Measurements from ENCODE around the gene ABLIM1. TPM values are rescaled to one million over a fixed set of nuclear protein-coding genes. Genes with fewer than 3 reads are reported as not detected.

Gene ABLIM1
- total RNA-seq, 6 experiments from 2014 or later = 38.8 to 76.5 (median 50.6) TPM

DNA sequence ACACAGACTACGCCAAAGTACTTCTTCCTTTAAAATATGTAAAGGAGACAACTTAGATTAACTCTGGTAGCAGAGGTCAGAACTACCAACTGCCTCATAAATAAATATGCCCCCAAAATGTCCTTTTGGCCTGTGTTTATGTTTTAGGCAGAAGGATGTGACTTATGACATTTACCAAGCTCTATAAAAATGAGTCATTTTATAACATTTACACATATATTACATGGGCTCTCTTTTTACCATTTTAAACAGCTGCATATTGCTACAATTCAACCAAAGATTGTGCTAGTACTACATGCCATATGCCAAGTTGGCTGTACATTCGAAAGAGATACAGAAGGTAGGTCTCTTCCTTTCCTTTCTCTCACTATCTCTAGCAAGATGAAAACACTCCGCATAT, 12.4 kb downstream of the ABLIM1 start:
- ATAC-seq (no peak), DNase-seq (no peak)
- intact Hi-C loops (cut with DNase I) = no loop called here
- Histone ChIP-seq H3K9me3 (no peaks in the 10 kb centered on the region), H3K36me3 (no peaks in the 10 kb centered on the region), H3K27ac (peak overlapping the region in 1 of 3 donors; percentile 27), H3K4me1 (peaks cover 0 to 37% (median 22%) of the 10 kb centered on the region in 4 donors), H3K4me3 (no peak overlapping the region), H3K27me3 (no peaks in the 10 kb centered on the region)
- no peak for TF ChIP-seq POLR2A (IDR thresholded peaks at IDR 0.05)
- TF ChIP-seq, protein P1, sequence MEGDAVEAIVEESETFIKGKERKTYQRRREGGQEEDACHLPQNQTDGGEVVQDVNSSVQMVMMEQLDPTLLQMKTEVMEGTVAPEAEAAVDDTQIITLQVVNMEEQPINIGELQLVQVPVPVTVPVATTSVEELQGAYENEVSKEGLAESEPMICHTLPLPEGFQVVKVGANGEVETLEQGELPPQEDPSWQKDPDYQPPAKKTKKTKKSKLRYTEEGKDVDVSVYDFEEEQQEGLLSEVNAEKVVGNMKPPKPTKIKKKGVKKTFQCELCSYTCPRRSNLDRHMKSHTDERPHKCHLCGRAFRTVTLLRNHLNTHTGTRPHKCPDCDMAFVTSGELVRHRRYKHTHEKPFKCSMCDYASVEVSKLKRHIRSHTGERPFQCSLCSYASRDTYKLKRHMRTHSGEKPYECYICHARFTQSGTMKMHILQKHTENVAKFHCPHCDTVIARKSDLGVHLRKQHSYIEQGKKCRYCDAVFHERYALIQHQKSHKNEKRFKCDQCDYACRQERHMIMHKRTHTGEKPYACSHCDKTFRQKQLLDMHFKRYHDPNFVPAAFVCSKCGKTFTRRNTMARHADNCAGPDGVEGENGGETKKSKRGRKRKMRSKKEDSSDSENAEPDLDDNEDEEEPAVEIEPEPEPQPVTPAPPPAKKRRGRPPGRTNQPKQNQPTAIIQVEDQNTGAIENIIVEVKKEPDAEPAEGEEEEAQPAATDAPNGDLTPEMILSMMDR (IDR thresholded peaks at IDR 0.05) = no peak
- WGBS (ENCODE audit: insufficient coverage, low coverage, low lambda C conversion rate, missing lambda C conversion rate) = 60% methylated on average over 3 of the region's 3 CpGs

DNA sequence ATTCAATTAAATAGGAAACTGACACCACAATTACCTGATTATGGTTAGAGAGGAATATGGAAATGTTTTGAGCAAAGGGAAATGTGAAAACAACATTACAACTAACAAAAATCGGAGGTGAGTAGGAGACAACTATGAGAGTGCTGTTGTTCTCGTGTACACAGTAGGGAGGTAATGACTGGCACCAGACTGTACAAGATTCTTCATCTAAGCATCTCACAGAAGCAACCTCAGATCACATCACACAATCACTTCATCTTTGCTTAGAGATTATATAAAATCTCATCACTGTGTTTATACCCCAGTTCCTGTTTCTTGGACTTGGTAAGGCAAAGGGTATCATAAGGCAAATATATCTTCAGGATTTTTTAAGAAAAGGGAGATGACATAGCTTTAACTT, 14.9 kb downstream of the ABLIM1 start:
- DNase-seq (no peak), ATAC-seq (no peak)
- intact Hi-C loops (cut with DNase I) = no loop called here
- 100% methylated on average over 2 of the region's 2 CpGs for WGBS (ENCODE audit: insufficient coverage, low coverage, low lambda C conversion rate, missing lambda C conversion rate)
- Histone ChIP-seq H3K27me3 (no peaks in the 10 kb centered on the region), H3K4me1 (peaks cover 0 to 13% (median 10%) of the 10 kb centered on the region in 4 donors), H3K36me3 (no peaks in the 10 kb centered on the region), H3K27ac (no peak overlapping the region), H3K4me3 (no peak overlapping the region), H3K9me3 (no peaks in the 10 kb centered on the region)
- no peak for TF ChIP-seq POLR2A (IDR thresholded peaks at IDR 0.05)
- TF ChIP-seq, protein P1 (IDR thresholded peaks at IDR 0.05) = no peak

DNA sequence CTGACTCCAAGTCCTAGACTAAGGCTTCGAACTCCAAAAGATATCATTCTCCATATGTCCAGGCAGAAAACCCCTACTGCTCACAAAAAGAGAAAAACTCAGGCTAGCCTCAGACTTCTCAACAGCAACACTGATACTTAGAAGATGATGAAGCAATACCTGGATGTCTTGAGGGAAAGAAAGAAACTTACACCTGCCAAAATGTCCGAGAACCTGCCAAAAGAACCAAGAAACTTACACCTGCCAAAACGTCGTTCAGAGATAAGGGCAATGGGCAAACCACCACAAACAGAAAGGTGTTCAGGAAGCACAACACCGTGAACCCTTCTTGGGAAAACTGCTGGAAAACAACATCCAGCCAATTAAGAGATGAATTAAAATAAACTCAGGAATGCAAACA, 15.3 kb downstream of the ABLIM1 start:
- no peak overlapping the region for H3K4me3 ChIP-seq
- no peaks in the 10 kb centered on the region for H3K27me3 ChIP-seq
- H3K9me3 ChIP-seq = no peaks in the 10 kb centered on the region
- no peak for DNase-seq
- H3K36me3 ChIP-seq = no peaks in the 10 kb centered on the region
- no peak for TF ChIP-seq POLR2A (IDR thresholded peaks at IDR 0.05)
- TF ChIP-seq, protein P1 (IDR thresholded peaks at IDR 0.05) = no peak
- no peak for ATAC-seq
- intact Hi-C loops (cut with DNase I) = no loop called here
- H3K4me1 ChIP-seq = peaks cover 0 to 10% (median 6%) of the 10 kb centered on the region in 4 donors
- no peak overlapping the region for H3K27ac ChIP-seq
- WGBS (ENCODE audit: insufficient coverage, low coverage, low lambda C conversion rate, missing lambda C conversion rate) = 33% methylated on average over 5 of the region's 5 CpGs

DNA sequence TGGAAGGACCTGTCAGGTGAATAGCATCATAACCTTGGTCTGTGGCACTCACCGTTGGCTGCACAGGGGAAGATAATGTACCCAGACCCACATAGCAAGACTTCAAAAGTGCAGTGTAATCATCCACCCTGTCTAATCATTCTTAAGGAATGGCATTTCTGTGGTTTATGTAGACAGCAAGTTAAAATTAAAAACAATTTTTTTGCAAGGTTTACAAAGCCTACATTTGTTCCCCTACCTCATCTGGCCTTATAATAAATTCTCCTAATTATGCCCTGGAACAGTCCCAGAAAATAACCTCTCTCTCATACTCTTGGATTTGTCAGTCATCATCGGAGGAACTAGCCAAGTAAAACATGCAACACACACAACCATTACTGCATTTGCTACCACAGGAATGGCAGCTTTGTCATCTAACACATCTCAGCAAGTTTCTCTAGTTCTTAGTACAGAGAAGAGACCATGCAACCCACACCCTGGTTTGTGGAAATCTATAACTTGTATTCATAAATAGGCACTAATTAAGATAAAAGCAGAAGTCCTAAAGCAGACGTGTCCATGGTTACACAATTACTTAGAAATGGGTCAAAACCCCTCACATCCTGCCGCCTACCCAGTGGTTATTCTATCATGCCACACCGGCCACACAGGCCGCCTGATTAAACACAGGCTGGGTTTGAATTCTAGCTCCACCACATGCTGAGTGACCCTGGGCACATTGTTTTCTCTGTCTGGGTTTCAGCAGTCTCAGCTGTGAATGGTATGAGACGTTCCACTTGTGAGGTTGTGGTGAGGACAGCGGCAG, 19.1 kb downstream of the ABLIM1 start:
- intact Hi-C loops (cut with DNase I) = no loop called here
- no peak for TF ChIP-seq POLR2A (IDR thresholded peaks at IDR 0.05)
- TF ChIP-seq, protein P1 (IDR thresholded peaks at IDR 0.05) = no peak
- no peaks in the 10 kb centered on the region for H3K36me3 ChIP-seq
- no peaks in the 10 kb centered on the region for H3K27me3 ChIP-seq
- ATAC-seq (no peak), DNase-seq (no peak)
- 77% methylated on average over 4 of the region's 8 CpGs for WGBS (ENCODE audit: insufficient coverage, low coverage, low lambda C conversion rate, missing lambda C conversion rate)
- no peak overlapping the region for H3K4me3 ChIP-seq
- H3K9me3 ChIP-seq = no peaks in the 10 kb centered on the region
- no peak overlapping the region for H3K27ac ChIP-seq
- H3K4me1 ChIP-seq = peaks cover 0 to 8% (median 0%) of the 10 kb centered on the region in 4 donors
